Measurements from ENCODE around the gene CAPZA2.
"Not testable (repeated sequence)": the region's sequence is repeated elsewhere in the genome, so short reads cannot be mapped to it uniquely, and the experiment has no call there.

The CAPZA2 gene

GRCh38 chr7:116912269-116912909 is 50.0 kb downstream of the CAPZA2 start:
- DNase-seq (ENCODE audit: low read depth in 3 of 3, low spot score in 1 of 3) = no peak

- no peak for DNase-seq (ENCODE audit: low read depth in 3 of 3, low spot score in 1 of 3)
Observed at GRCh38 chr7:116918704-116919103, 56.3 kb downstream of the CAPZA2 start.

GRCh38 chr7:116920359-116920758 is 58.0 kb downstream of the CAPZA2 start:
- DNase-seq (ENCODE audit: low read depth in 3 of 3, low spot score in 1 of 3) = no peak

GRCh38 chr7:116922545-116922944 is 60.2 kb downstream of the CAPZA2 start:
- no peak for DNase-seq (ENCODE audit: low read depth in 3 of 3, low spot score in 1 of 3)

- DNase-seq (ENCODE audit: low read depth in 3 of 3, low spot score in 1 of 3) = no peak
Observed at GRCh38 chr7:116924741-116925140, 62.4 kb downstream of the CAPZA2 start.

GRCh38 chr7:116929021-116929420 is 66.6 kb downstream of the CAPZA2 start:
- no peak for DNase-seq (ENCODE audit: low read depth in 3 of 3, low spot score in 1 of 3)

GRCh38 chr7:116929914-116930913 is 67.8 kb downstream of the CAPZA2 start:
- DNase-seq (ENCODE audit: low read depth in 3 of 3, low spot score in 1 of 3) = peak; percentile 21 to 67 (median 53)

GRCh38 chr7:116932566-116932965 is 70.2 kb downstream of the CAPZA2 start:
- no peak for DNase-seq (ENCODE audit: low read depth in 3 of 3, low spot score in 1 of 3)

GRCh38 chr7:116933465-116933864 is 71.1 kb downstream of the CAPZA2 start:
- no peak for DNase-seq (ENCODE audit: low read depth in 3 of 3, low spot score in 1 of 3)

- no peak for DNase-seq (ENCODE audit: low read depth in 3 of 3, low spot score in 1 of 3)
Observed at GRCh38 chr7:116934580-116934979, 72.2 kb downstream of the CAPZA2 start.

- DNase-seq (ENCODE audit: low read depth in 3 of 3, low spot score in 1 of 3) = not testable (repeated sequence)
Observed at GRCh38 chr7:116936844-116937243, 74.5 kb downstream of the CAPZA2 start.

- no peak for DNase-seq (ENCODE audit: low read depth in 3 of 3, low spot score in 1 of 3)
Observed at GRCh38 chr7:116938678-116939077, 76.3 kb downstream of the CAPZA2 start.

- no peak for DNase-seq (ENCODE audit: low read depth in 3 of 3, low spot score in 1 of 3)
Observed at GRCh38 chr7:116940689-116941370, 78.4 kb downstream of the CAPZA2 start.

- DNase-seq (ENCODE audit: low read depth in 3 of 3, low spot score in 1 of 3) = no peak
Observed at GRCh38 chr7:116942504-116942903, 80.1 kb downstream of the CAPZA2 start.

- no peak for DNase-seq (ENCODE audit: low read depth in 3 of 3, low spot score in 1 of 3)
Observed at GRCh38 chr7:116948934-116949333, 86.5 kb downstream of the CAPZA2 start.

GRCh38 chr7:116949941-116950801 is 87.8 kb downstream of the CAPZA2 start:
- no peak for DNase-seq (ENCODE audit: low read depth in 3 of 3, low spot score in 1 of 3)

- no peak for DNase-seq (ENCODE audit: low read depth in 3 of 3, low spot score in 1 of 3)
Observed at GRCh38 chr7:116950889-116951351, 88.5 kb downstream of the CAPZA2 start.

- no peak for DNase-seq (ENCODE audit: low read depth in 3 of 3, low spot score in 1 of 3)
Observed at GRCh38 chr7:116951366-116952292, 89.2 kb downstream of the CAPZA2 start.

GRCh38 chr7:116952635-116953371 is 90.4 kb downstream of the CAPZA2 start:
- no peak for DNase-seq (ENCODE audit: low read depth in 3 of 3, low spot score in 1 of 3)
